Glomerular visceral epithelial cell (primary cell): ENCODE measurements around the gene SVIL.
A peak's percentile ranks its signal among the peaks of the same experiment; 100 is the strongest.
"Not testable (repeated sequence)": the region's sequence is repeated elsewhere in the genome, so short reads cannot be mapped to it uniquely, and the experiment has no call there.

Source experiments
- DNase-seq: peaks from one replicate; pipeline ENCODE4 v3.0.0-alpha.2; 2016; ENCODE audit errors: extremely low spot score

Gene SVIL

GRCh38 chr10:29575098-29575455 is 59.7 kb downstream of the SVIL start:
- no peak for DNase-seq

- not testable (repeated sequence) for DNase-seq
Observed at GRCh38 chr10:29574212-29575097, 60.3 kb downstream of the SVIL start.

GRCh38 chr10:29570248-29570647 is 64.5 kb downstream of the SVIL start:
- DNase-seq, result not testable (repeated sequence)

GRCh38 chr10:29569795-29570194 is 65.0 kb downstream of the SVIL start:
- DNase-seq, result no peak

- DNase-seq, result no peak
Observed at GRCh38 chr10:29567003-29567402, 67.8 kb downstream of the SVIL start.

GRCh38 chr10:29566209-29566608 is 68.6 kb downstream of the SVIL start:
- not testable (repeated sequence) for DNase-seq

- DNase-seq, result no peak
Observed at GRCh38 chr10:29563420-29564035, 71.2 kb downstream of the SVIL start.

- DNase-seq, result not testable (repeated sequence)
Observed at GRCh38 chr10:29563006-29563405, 71.8 kb downstream of the SVIL start.

GRCh38 chr10:29559996-29560395 is 74.8 kb downstream of the SVIL start:
- DNase-seq, result no peak

- DNase-seq, result no peak
Observed at GRCh38 chr10:29557665-29558064, 77.1 kb downstream of the SVIL start.

- DNase-seq, result peak; percentile 69
Observed at GRCh38 chr10:29555746-29556481, 78.9 kb downstream of the SVIL start.

- no peak for DNase-seq
Observed at GRCh38 chr10:29555091-29555745, 79.6 kb downstream of the SVIL start.

GRCh38 chr10:29554660-29555059 is 80.1 kb downstream of the SVIL start:
- DNase-seq, result no peak

- no peak for DNase-seq
Observed at GRCh38 chr10:29553544-29554250, 81.1 kb downstream of the SVIL start.

GRCh38 chr10:29553116-29553515 is 81.7 kb downstream of the SVIL start:
- not testable (repeated sequence) for DNase-seq

GRCh38 chr10:29549493-29549892 is 85.3 kb downstream of the SVIL start:
- not testable (repeated sequence) for DNase-seq

- no peak for DNase-seq
Observed at GRCh38 chr10:29546773-29547313, 87.9 kb downstream of the SVIL start.

- no peak for DNase-seq
Observed at GRCh38 chr10:29545122-29545521, 89.6 kb downstream of the SVIL start.

GRCh38 chr10:29543715-29544114 is 91.1 kb downstream of the SVIL start:
- DNase-seq, result no peak

GRCh38 chr10:29542723-29543122 is 92.0 kb downstream of the SVIL start:
- DNase-seq, result no peak
